GM21381 (cell line): ENCODE results near the gene ZBTB20.
"Not testable (repeated sequence)": the region's sequence is repeated elsewhere in the genome, so short reads cannot be mapped to it uniquely, and the experiment has no call there.

Source experiments
- ATAC-seq: cut with Tn5 transposase; IDR thresholded peaks from one replicate; pipeline ENCODE4 v1.9.1; 2021; ENCODE audit warnings: mild to moderate bottlenecking, moderate library complexity; ENCODE audit not compliant: unreplicated experiment

ZBTB20 gene

GRCh38 chr3:114687151-114687550 lies 459.9 kb downstream of the ZBTB20 start:
- ATAC-seq, result no peak

GRCh38 chr3:114686621-114687020 lies 460.5 kb downstream of the ZBTB20 start:
- no peak for ATAC-seq

- ATAC-seq, result no peak
Measured at GRCh38 chr3:114685161-114685560, 461.9 kb downstream of the ZBTB20 start.

- ATAC-seq, result no peak
Measured at GRCh38 chr3:114680299-114680698, 466.8 kb downstream of the ZBTB20 start.

GRCh38 chr3:114679773-114680172 lies 467.3 kb downstream of the ZBTB20 start:
- ATAC-seq, result not testable (repeated sequence)

GRCh38 chr3:114675104-114675503 lies 472.0 kb downstream of the ZBTB20 start:
- ATAC-seq, result no peak

GRCh38 chr3:114674036-114674435 lies 473.1 kb downstream of the ZBTB20 start:
- no peak for ATAC-seq

- no peak for ATAC-seq
Measured at GRCh38 chr3:114673481-114673880, 473.6 kb downstream of the ZBTB20 start.

- no peak for ATAC-seq
Measured at GRCh38 chr3:114672692-114673447, 474.2 kb downstream of the ZBTB20 start.

GRCh38 chr3:114671741-114672510 lies 475.2 kb downstream of the ZBTB20 start:
- ATAC-seq, result no peak

GRCh38 chr3:114669614-114670013 lies 477.5 kb downstream of the ZBTB20 start:
- ATAC-seq, result no peak

GRCh38 chr3:114668099-114668498 lies 479.0 kb downstream of the ZBTB20 start:
- no peak for ATAC-seq

GRCh38 chr3:114666623-114667022 lies 480.5 kb downstream of the ZBTB20 start:
- ATAC-seq, result no peak

- ATAC-seq, result no peak
Measured at GRCh38 chr3:114664006-114664405, 483.1 kb downstream of the ZBTB20 start.

GRCh38 chr3:114660808-114661207 lies 486.3 kb downstream of the ZBTB20 start:
- ATAC-seq, result no peak

- ATAC-seq, result no peak
Measured at GRCh38 chr3:114660124-114660523, 487.0 kb downstream of the ZBTB20 start.

- no peak for ATAC-seq
Measured at GRCh38 chr3:114659109-114660061, 487.7 kb downstream of the ZBTB20 start.

- ATAC-seq, result no peak
Measured at GRCh38 chr3:114651555-114651954, 495.5 kb downstream of the ZBTB20 start.

- ATAC-seq, result no peak
Measured at GRCh38 chr3:114650808-114651207, 496.3 kb downstream of the ZBTB20 start.

- no peak for ATAC-seq
Measured at GRCh38 chr3:114649331-114649730, 497.8 kb downstream of the ZBTB20 start.

GRCh38 chr3:114646526-114646925 lies 500.6 kb downstream of the ZBTB20 start:
- no peak for ATAC-seq
